Raji (cell line): ENCODE data around the gene IL23R.

Experiments
- POLR2A ChIP-seq: IDR thresholded peaks from 2 replicates; pipeline ENCODE4 v1.6.1; 2011; ENCODE audit warnings: low read depth, low read length, control low read depth; ENCODE audit not compliant: insufficient read depth

The IL23R gene

GRCh38 chr1:67166196-67166595 is at the start of gene IL23R:
Gene IL23R (plus strand): TSS chr1:67166454. CDS start chr1:67168121, 1,667 bp downstream.
- no peak for TF ChIP-seq POLR2A

GRCh38 chr1:67118191-67118590 is 48.1 kb upstream of the IL23R start:
- TF ChIP-seq POLR2A = no peak

GRCh38 chr1:67118646-67119045 is 47.6 kb upstream of the IL23R start:
- no peak for TF ChIP-seq POLR2A

GRCh38 chr1:67120855-67121619 is 45.2 kb upstream of the IL23R start:
- TF ChIP-seq POLR2A = no peak

- no peak for TF ChIP-seq POLR2A
These were observed 41.8 kb upstream of the IL23R start for GRCh38 chr1:67124455-67124854.

- TF ChIP-seq POLR2A = no peak
These were observed 40.0 kb upstream of the IL23R start for GRCh38 chr1:67126111-67126746.

- TF ChIP-seq POLR2A = no peak
These were observed 39.3 kb upstream of the IL23R start for GRCh38 chr1:67126974-67127373.

- no peak for TF ChIP-seq POLR2A
These were observed 35.6 kb upstream of the IL23R start for GRCh38 chr1:67130673-67131072.

GRCh38 chr1:67133177-67133576 is 33.1 kb upstream of the IL23R start:
- TF ChIP-seq POLR2A = no peak

GRCh38 chr1:67134695-67135094 is 31.6 kb upstream of the IL23R start, which contains the start of gene C1orf141:
Gene C1orf141 (minus strand): TSS chr1:67134970. CDS start chr1:67127240, 7,730 bp downstream.
- TF ChIP-seq POLR2A = no peak

- TF ChIP-seq POLR2A = no peak
These were observed 30.9 kb upstream of the IL23R start for GRCh38 chr1:67135354-67135753.

GRCh38 chr1:67137307-67137753 is 28.9 kb upstream of the IL23R start:
- TF ChIP-seq POLR2A = no peak

GRCh38 chr1:67138813-67139499 is 27.3 kb upstream of the IL23R start:
- no peak for TF ChIP-seq POLR2A

GRCh38 chr1:67140460-67140859 is 25.8 kb upstream of the IL23R start:
- no peak for TF ChIP-seq POLR2A

- no peak for TF ChIP-seq POLR2A
These were observed 23.3 kb upstream of the IL23R start for GRCh38 chr1:67142931-67143330.

- TF ChIP-seq POLR2A = no peak
These were observed 22.3 kb upstream of the IL23R start for GRCh38 chr1:67143966-67144365.
